Measurements from ENCODE around the gene NAXD. TPM values are rescaled to one million over a fixed set of nuclear protein-coding genes. Genes with fewer than 3 reads are reported as not detected.
A peak's percentile ranks its signal among the peaks of the same experiment; 100 is the strongest.

NAXD gene
- total RNA-seq, 1 donor from 2014 or later, result 28.7 TPM

- Mint-ChIP-seq H3K36me3 (ENCODE audit: low read depth, unreplicated experiment) (no peaks in the 10 kb centered on the region), H3K27ac (ENCODE audit: unreplicated experiment) (no peak overlapping the region), H3K9me3 (ENCODE audit: unreplicated experiment) (no peaks in the 10 kb centered on the region), H3K4me1 (ENCODE audit: unreplicated experiment) (no peaks in the 10 kb centered on the region), H3K4me3 (ENCODE audit: unreplicated experiment) (no peak overlapping the region), H3K27me3 (ENCODE audit: unreplicated experiment) (no peaks in the 10 kb centered on the region)
- DNase-seq (ENCODE audit: low spot score), result no peak
- no peak for TF ChIP-seq CTCF (IDR thresholded peaks at IDR 0.05; ENCODE audit: unreplicated experiment)
Measured at GRCh38 chr13:110607675-110608224, 7.6 kb upstream of the NAXD start.

GRCh38 chr13:110610955-110611595 is 4.3 kb upstream of the NAXD start:
- peaks cover 2% of the 10 kb centered on the region for H3K27me3 Mint-ChIP-seq (ENCODE audit: unreplicated experiment)
- no peak for DNase-seq (ENCODE audit: low spot score)
- no peak overlapping the region for H3K4me3 Mint-ChIP-seq (ENCODE audit: unreplicated experiment)
- peaks cover 5% of the 10 kb centered on the region for H3K4me1 Mint-ChIP-seq (ENCODE audit: unreplicated experiment)
- no peaks in the 10 kb centered on the region for H3K9me3 Mint-ChIP-seq (ENCODE audit: unreplicated experiment)
- H3K27ac Mint-ChIP-seq (ENCODE audit: unreplicated experiment), result no peak overlapping the region
- no peak for TF ChIP-seq CTCF (IDR thresholded peaks at IDR 0.05; ENCODE audit: unreplicated experiment)
- H3K36me3 Mint-ChIP-seq (ENCODE audit: low read depth, unreplicated experiment), result no peaks in the 10 kb centered on the region

- H3K27me3 Mint-ChIP-seq (ENCODE audit: unreplicated experiment), result peaks cover 9% of the 10 kb centered on the region
- no peaks in the 10 kb centered on the region for H3K36me3 Mint-ChIP-seq (ENCODE audit: low read depth, unreplicated experiment)
- peak overlapping the region; percentile 95 for H3K4me3 Mint-ChIP-seq (ENCODE audit: unreplicated experiment)
- DNase-seq (ENCODE audit: low spot score), result no peak
- no peaks in the 10 kb centered on the region for H3K9me3 Mint-ChIP-seq (ENCODE audit: unreplicated experiment)
- H3K4me1 Mint-ChIP-seq (ENCODE audit: unreplicated experiment), result peaks cover 15% of the 10 kb centered on the region
- H3K27ac Mint-ChIP-seq (ENCODE audit: unreplicated experiment), result peak overlapping the region; percentile 94
- TF ChIP-seq CTCF (IDR thresholded peaks at IDR 0.05; ENCODE audit: unreplicated experiment), result no peak
Measured at GRCh38 chr13:110615005-110615321, 382 bp upstream of the NAXD start.

- DNase-seq (ENCODE audit: low spot score), result no peak
- H3K4me3 Mint-ChIP-seq (ENCODE audit: unreplicated experiment), result peak overlapping the region; percentile 89
Measured at GRCh38 chr13:110616103-110617101, 1.1 kb downstream of the NAXD start.

More at GRCh38 chr13:110616103-110617101, 1.1 kb downstream of the NAXD start:
- peaks cover 9% of the 10 kb centered on the region for H3K27me3 Mint-ChIP-seq (ENCODE audit: unreplicated experiment)
- peaks cover 15% of the 10 kb centered on the region for H3K4me1 Mint-ChIP-seq (ENCODE audit: unreplicated experiment)
- no peaks in the 10 kb centered on the region for H3K9me3 Mint-ChIP-seq (ENCODE audit: unreplicated experiment)
- no peak for TF ChIP-seq CTCF (IDR thresholded peaks at IDR 0.05; ENCODE audit: unreplicated experiment)
- H3K27ac Mint-ChIP-seq (ENCODE audit: unreplicated experiment), result peak overlapping the region; percentile 64
- no peaks in the 10 kb centered on the region for H3K36me3 Mint-ChIP-seq (ENCODE audit: low read depth, unreplicated experiment)
